A673 (cell line): Measurements from ENCODE around the gene SMOC2.

Experiments
- CTCF ChIP-seq: fragments of 300-800, 200-600 bp; sonication (generic); conservative IDR thresholded peaks from 2 replicates; pipeline ENCODE4 v1.5.1; 2017; ENCODE audit warnings: low read depth, mild to moderate bottlenecking, antibody characterized with exemption, low read length, moderate library complexity, mixed read lengths
- EZH2 ChIP-seq: fragments of 200-600 bp; sonication (generic); IDR thresholded peaks from 2 replicates; pipeline ENCODE4 v1.6.1; 2017; ENCODE audit warnings: borderline replicate concordance, low read depth, mild to moderate bottlenecking, mixed read lengths, antibody characterized with exemption, low read length; ENCODE audit not compliant: poor library complexity, severe bottlenecking

GRCh38 chr6:168575346-168576098 lies 134.5 kb downstream of the SMOC2 start:
- TF ChIP-seq CTCF, result no peak
- no peak for TF ChIP-seq EZH2
